HK-2 (cell line): ENCODE results near the gene MESP1.

Experiments used
- DNase-seq: peaks from one replicate; pipeline ENCODE4 v3.0.0-alpha.2; 2018; ENCODE audit not compliant: unreplicated experiment

The MESP1 gene

DNA sequence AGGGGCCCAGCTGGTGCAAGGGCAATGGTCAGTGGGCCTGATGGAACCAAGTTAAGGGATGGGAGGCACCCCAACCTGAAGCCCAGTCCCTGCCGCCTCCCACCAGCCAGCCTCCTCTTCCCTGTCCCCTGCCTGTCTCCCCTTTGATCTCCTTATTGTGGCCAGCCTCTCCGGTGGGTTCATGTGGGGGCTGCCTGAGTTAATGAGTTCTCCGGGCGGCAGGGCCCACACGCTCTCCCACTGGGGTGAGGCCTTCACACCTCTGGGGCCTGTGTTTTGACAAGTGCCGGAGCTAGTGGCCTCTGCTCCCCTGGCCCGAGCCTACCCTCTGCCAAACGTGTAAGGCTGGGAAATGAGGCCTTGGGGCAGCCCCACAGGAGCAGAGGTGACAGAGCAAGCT, 7.2 kb upstream of the MESP1 start:
- no peak for DNase-seq

DNA sequence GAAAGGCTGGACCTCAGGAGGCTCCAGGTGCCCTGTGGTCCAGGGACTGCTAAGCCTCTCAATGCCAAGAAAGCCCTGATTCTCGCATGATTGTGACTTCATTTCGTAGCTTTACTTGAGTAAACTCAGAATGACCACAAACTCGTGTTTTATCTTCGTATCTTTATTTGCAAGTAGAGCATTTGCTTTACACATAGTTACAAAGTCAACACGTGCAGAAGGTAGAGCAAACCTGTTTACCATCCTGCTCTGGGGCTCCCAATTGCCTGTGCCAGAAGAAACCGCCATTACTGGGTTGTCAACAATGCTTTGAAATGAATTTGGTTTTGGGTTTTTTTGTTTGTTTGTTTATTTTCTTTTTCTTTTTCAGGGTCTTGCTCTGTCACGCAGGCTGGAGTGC, 5.8 kb upstream of the MESP1 start:
- DNase-seq = no peak

DNA sequence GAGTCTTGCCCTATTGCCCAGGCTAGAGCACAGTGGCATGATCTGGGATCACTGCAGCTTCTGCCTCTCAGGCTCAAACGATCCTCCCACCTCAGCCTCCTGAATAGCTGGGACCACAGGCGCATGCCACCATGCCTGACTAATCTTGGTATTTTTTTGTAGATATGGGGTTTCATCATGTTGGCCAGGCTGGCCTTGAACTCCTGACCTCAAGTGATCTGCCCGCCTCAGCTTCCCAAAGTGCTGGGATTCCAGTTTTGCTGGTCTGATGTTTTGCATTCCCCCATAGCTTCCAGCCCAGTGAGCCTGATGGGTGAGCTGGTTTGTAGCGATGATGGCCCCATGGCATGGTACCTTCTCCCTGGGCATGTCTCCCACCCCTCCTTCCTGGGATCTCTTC, 4.7 kb upstream of the MESP1 start:
- no peak for DNase-seq

DNA sequence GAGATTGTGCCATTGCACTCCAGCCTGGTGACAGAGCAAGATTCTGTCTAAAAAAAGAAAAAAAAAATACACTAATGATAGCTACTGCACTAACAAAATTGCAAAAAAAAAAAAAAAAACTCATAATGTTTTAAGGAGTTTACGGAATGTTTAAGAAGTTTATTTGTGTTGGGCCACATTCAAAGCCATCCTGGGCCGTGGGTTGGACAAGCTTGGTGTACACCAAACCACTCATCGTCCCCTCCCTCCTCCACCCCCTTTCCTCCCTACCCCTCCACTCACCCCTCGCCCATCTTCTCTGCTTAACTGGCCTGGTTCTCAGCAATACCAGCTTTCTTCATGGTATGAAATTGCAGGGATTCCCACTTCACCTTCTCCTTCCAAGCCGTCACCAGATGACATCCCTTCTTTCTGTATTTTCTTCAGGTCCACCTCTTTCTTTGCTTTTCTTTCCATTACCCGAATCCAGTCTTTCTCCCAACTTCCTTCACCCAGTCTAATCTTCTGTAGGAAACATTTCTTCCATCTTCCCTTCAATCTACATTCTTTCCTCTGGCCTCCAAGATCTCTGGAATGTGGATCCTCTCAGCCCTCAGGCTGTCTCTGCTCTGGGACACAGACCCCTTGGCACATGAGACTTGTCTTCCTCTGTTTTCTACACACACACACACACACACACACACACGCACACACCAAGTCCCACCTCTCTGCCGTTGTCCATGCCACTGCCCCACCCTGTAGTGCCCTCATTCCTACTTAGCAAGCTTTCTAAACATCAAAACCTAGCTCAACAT, 3.5 kb upstream of the MESP1 start:
- DNase-seq = no peak

DNA sequence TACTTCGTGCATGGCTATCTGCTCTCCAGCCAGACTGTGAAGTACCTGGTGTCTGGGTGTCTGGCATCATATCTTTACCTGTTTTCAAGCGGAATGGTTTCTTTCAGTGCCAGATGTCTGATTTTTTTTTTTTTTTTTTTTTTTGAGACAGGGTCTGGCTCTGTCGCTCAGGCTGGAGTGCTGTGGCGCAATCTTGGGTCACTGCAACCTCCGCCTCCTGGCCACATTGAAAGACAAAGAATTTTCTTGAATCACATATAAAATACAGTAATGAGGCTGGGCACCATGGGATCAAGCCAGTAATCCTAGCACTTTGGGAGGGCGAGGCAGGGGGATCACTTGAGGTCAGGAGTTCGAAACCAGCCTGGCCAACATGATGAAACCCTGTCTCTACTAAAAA, 2.8 kb upstream of the MESP1 start:
- DNase-seq = no peak

DNA sequence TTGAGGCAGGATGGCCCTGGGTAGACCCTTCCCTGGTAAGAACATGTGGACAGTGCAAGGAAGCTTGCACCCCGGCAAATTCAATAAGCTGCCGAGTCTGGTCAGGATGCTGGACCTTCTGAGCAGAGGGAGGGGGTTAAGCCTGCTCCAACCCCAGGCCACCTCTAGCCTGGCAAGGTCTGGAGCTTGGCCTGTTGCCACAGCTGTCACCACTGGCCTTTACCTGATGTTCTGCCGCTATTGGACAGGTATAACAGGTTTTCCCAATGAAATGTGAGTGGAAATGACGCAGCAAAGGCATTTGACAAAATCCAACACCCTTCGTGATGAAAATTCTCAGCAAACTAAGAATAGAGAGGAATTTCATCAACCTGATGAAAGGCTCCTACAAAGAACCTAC, 699 bp upstream of the MESP1 start:
- DNase-seq = no peak

DNA sequence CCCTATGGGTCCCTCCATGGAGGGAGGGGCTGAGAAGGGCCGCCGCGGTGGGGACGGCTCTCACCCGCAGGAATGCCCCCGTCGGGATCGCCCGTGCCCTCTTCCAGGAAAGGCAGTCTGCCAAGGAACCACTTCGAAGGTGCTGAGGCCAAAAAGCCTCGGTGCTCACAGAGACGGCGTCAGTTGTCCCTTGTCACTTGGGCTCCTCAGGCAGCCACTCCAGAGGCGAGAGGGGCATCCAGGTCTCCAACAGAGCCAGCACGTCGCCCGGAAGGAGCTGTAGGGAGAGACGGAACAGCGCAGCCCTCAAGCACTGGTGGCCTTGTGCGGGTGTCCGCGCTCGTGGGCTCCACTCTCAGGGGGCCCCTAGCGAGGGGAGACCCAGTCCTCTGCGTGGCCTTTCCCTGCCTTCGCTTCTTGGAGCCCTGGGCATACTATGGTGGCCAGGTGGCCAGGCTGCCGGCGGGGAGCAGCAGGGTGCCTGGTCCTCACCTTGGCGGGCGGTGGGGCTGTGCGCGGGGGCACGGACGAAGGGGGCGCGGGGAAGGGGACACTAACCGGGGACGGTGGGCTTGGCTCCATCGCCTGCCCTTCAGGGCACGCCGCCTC, 994 bp downstream of the MESP1 start:
- DNase-seq = peak; percentile 34

DNA sequence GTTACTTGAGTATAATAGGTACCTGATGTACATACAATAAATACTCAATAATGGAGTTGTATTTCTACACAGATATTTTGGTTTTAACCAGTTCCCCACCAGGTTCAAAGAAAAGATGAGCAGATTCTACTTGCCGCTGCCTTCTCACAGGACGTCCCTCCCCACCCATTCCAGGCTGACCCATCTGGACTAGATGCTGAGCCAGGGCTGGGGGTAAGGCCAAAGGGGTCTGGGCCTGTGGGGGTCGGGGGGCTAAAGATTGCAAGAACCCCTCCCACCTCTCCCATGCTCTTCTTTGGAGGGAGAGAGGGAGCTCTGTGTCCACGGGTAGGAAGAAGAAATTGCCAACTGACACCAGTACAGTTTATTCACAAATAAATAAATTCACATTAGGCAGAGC, 1.5 kb downstream of the MESP1 start:
- no peak for DNase-seq

DNA sequence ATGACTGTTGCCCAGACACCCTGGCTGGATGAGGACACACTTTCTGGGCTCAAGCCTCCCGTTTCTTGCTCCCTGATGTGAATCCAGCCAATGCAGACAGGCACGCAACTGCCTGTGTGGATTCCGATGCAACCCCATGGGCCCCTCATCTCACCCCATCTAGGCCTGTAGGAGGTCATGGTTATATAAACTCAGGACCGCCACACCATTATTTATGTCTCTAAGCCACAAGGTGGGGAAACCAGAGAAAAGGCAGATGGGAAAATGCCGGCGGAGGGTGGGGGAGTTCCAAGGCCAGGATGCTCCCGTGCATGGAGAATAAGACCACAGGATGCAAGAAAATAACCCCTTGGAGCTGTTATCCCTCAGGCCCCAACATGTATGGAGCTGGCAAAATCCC, 2.0 kb downstream of the MESP1 start:
- DNase-seq = no peak

DNA sequence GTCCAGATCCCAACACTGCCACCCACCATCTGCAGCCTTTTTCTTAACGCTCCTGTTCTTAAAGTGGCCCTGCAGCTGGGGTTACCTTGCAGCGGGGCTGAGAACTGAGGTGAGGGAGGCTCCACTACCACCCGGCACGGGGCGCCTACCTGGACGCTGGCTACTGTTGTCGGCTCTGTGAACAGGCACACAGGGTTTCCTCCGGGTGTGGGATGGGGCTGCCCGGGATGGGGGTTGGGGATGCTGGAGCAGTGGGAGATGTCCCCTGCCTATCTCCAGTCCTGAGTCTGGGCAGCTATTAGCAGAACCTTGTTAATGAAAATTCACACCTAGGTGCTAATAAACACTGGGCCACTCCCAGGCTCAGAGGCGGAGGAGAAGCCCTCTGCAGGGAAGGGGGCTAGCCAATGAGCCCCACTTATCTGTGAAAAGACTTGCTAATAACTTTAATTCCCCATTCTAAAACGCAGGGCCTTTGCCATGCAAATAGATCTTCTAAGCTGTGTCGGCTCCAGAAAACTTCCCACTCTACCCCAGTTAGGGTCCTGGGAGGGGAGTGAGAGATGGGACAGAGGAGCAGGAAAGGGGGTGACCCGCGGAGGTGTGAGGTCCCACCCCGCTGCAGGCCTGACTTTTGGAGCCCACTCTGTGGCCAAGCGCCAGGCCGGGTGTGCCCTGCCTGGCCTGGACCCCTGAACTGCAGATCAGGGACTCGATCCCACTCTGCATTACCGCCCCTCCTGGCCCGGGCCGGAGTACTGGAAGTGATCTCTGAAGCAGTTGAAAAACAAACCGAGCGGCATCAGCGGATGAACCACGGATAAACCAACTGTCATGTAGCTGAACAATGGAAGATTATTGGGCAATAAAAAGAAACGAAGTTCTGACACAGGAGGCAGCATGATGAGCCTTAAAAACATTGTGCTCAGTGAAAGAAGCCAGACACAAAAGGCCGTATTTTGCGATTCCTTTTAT, 3.1 kb downstream of the MESP1 start:
- DNase-seq = no peak

DNA sequence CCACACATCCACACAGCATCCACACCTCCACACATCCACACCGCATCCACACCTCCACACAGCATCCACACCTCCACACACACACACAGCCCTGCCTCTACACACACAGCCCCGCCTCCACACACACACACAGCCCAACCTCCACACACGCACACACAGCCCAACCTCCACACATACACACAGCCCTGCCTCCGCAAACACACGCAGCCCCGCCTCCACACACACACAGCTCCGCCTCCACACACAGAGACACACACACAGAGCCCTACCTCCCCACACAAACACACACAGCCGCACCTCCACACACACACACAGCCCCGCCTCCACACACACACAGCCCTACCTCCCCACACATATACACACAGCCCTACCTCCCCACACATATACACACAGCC, 4.7 kb downstream of the MESP1 start:
- DNase-seq = no peak

DNA sequence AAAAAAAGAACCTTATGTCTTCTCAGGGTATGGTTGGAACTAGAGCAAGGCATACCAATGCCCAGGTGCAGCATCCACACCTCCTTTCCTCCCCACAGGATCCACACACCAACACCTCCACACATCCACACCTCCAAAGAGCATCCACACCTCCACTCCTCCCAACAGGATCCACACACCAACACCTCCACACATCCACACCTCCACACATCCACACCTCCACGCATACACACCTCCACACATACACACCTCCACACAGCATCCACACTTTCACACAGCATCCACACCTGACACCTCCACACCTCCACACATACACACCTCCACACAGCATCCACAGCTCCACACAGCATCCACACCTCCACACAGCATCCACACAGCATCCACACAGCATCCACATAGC, 5.3 kb downstream of the MESP1 start:
- no peak for DNase-seq

DNA sequence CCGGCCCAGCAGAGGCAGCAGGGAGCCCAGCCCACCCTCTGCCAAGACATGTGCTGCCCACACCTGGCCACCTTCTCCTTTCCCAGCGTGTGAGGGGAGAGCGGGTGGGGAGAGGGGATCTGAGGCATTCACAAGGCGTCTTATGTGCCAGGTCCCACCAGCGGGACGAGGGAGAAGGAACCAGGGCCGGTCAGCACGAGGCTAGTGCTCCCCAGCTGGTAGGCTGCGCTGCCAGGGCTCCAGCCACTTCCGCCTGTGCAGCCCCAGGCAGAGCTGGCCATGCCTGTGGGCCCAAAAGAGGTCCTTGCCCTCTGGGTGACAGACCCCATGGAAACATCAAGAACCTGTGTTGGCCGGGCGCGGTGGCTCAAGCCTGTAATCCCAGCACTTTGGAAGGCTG, 5.9 kb downstream of the MESP1 start:
- no peak for DNase-seq

DNA sequence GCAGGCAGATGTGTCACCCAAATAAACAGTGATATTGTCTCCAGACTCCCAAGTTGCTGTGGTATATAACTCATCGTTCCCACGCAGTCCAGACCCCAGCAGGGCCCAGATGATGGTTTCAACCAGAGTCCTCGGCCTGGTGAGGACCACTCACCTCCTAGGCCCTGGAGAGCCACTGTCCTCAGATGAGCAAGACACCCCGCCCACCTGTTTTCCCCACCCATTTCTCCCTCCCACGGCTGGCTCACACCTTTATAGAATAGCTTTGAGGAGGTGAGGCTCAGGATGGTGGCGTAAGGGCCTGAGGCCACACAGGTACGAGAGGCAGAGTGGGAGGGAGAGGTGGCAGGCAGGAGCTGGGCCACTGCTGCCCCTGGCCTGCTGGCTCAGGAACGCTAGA, 7.5 kb downstream of the MESP1 start:
- DNase-seq = no peak

DNA sequence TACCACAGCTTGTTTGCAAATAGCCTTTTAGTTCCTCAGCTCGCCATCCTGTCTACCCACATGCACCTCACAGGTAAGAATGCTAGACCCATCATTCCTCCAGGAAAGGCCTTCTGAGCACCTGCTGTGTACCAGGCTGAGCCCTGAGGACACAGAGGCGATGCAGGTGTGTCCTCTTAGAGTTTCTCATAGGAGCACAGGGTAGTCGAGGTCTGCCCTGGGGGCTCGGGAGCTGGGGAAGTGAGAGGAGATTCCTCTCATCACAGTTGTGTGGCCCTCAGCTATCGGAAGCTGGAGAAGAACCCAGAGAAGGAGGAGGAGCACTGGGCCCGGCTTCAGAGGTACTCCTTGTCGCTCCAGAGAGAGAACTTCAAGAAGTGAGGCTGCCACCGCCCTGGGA, 8.0 kb downstream of the MESP1 start:
- no peak for DNase-seq

DNA sequence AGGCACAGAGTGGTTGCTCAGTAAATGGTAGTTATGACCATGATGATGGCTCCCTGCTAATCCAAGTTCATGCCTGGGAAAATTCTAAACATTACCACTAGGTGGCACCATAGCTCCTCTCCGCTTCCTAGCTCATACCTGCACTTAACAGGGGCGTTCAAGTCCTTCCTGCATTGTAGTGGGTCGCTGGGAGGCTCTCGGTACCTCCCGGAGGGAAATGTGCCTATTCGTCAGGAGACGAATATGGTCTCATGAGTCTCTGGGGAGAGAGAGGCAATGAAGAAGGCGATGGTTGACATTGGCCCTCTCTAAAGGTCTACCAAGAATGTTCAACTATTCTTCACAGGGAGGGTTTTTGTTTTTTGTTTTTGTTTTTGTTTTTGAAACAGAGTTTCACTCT, 10.9 kb downstream of the MESP1 start:
- peak; percentile 45 for DNase-seq

DNA sequence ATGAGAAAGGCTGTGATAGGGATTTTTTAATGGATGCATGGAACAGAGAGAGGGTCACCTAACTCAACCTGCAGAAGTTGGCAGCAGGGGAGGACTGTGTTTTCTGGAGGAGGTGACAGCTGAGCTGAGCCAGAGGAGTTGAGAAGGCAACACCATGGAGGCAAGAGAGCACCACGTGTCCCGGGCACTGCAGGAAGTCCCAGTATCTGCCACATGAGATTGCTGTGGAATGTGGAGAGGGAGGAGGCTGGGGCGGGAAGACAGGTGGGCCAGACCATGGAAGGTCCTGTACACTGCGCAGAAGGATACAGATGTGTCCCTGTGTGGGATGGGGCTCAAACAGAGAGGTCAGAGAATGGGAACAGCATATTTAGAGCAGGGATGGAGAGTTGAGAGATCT, 15.3 kb downstream of the MESP1 start:
- no peak for DNase-seq

DNA sequence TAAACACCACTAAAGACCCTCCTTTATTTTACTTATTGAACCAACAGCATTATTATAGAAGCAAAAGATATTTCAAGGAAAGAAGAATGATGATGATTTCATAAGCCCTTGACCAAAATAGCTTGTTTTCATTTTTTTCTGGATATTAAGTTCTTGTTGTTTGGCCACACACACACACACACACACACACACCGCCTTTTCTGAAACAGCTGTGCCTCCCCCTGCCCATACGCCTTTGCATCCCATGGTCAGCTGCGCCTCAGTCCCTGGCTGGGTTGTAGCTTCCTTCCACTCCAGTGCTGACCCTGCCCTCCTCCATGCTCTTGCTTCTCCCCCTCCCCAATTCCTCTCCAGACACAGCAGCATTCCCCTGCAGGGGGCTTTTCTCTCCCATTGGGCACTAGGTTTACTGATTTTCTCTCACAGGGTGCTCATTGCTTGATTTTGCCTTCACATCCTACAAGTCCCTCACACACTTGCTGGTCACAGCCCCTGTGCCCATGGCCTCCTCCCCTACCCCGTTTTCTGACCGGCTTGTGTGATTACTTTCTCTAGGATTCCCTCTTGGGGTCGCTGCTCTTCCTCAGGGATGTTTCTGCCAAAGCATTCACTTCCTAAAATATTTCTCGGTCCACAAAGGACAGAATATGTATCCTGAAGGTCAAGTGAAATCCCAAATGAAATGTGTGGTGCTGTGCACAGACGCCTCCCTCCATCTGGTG, 18.4 kb downstream of the MESP1 start:
- no peak for DNase-seq

DNA sequence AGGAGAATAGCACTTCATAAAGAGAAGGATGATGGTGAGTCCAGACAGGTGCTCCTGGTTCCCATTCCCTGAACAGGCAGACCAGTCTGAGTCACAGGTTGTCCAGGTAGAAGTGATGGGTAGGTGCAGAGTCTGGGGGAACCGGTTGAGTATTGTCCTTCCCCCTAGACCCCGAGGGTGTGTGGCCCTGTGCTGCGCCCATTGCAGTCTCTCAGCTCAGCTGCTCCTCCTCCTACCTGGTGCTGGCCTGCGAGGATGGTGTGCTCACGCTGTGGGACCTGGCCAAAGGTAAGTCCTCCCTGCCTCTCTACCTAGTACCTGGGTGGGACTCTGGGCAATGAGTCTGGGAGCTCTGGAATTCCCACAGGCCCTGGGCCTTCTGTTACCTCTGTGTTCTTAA, 19.8 kb downstream of the MESP1 start:
- no peak for DNase-seq

DNA sequence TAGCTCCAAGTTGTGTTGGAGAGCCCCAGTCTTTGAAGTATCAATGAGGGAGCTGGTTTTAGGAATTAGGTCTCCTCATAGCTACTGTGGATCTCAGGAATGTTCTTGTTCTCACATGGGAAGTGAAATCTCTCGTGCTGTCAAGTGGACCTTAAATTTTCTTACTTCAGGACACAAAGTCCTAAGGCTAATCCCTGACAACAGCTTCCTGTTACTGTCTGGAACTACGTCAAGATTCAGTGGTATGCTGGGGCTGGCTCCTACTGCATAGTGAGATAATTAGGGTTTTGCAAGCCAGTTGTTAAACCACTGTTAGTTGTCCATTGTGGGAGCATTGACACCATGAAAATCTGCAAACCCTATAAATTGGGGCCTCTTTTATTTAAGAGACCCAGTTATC, 22.8 kb downstream of the MESP1 start:
- no peak for DNase-seq

DNA sequence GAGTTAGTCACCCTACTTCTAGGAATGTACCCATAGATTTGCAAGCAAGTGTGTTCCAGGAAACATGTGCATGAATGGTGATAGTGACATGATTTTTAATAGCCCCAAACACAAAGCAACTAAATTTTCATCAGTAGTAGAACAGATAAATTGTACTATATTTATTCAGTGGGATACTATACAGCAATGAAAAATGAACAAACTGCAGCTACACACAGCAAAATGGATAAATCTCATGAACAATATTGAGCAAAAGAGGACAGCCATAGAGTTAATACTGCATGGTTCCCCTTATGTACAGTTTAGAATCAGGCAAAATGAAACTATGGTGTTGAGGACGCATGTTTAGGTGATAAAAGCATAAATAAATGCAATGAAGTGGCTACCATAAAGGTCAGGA, 26.0 kb downstream of the MESP1 start:
- DNase-seq = no peak

DNA sequence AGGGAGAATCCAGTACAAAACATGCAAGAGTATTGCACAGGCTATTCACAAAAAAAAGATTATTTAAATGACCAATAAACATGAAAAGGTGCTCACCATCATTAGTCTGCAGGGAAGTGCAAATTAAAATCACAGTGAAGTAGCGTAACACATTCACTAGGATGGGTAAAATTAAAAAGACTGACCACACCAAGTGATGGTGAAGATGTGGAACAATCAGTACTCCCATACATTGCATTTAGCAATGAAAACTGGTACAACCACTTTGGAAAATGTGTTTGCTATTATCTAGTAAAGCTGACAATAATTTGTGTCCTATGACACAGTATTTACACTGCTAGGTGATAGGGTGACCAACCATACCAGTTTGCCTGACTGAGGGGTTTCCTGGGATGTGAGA, 26.4 kb downstream of the MESP1 start:
- DNase-seq = no peak
